ENCODE results near the gene DEPDC5.
A peak's percentile ranks its signal among the peaks of the same experiment; 100 is the strongest.

DEPDC5 gene

GRCh38 chr22:31850135-31850534 is 96.3 kb downstream of the DEPDC5 start:
- no peak for DNase-seq

GRCh38 chr22:31852691-31853421 is 99.0 kb downstream of the DEPDC5 start:
- peak in 27 of 58 donors; percentile 8 to 74 (median 39) for DNase-seq

GRCh38 chr22:31853736-31854495 is 100.1 kb downstream of the DEPDC5 start:
- DNase-seq: peak in 7 of 58 donors; percentile 9 to 40 (median 15)

GRCh38 chr22:31857247-31857646 is 103.4 kb downstream of the DEPDC5 start:
- peak in 34 of 58 donors; percentile 7 to 80 (median 31) for DNase-seq

GRCh38 chr22:31861226-31861840 is 107.5 kb downstream of the DEPDC5 start:
- DNase-seq: peak in 1 of 58 donors; percentile 8

- no peak for DNase-seq
Observed at GRCh38 chr22:31866918-31867317, 113.1 kb downstream of the DEPDC5 start.

- DNase-seq: no peak
Observed at GRCh38 chr22:31867386-31868153, 113.8 kb downstream of the DEPDC5 start.

GRCh38 chr22:31869739-31870138 is 115.9 kb downstream of the DEPDC5 start:
- no peak for DNase-seq

- DNase-seq: peak in 21 of 58 donors; percentile 9 to 67 (median 26)
Observed at GRCh38 chr22:31870890-31871289, 117.1 kb downstream of the DEPDC5 start.

GRCh38 chr22:31871480-31871879 is 117.7 kb downstream of the DEPDC5 start:
- DNase-seq: no peak

GRCh38 chr22:31872209-31872608 is 118.4 kb downstream of the DEPDC5 start:
- no peak for DNase-seq

- DNase-seq: no peak
Observed at GRCh38 chr22:31874821-31875220, 121.0 kb downstream of the DEPDC5 start.

GRCh38 chr22:31876156-31876920 is 122.5 kb downstream of the DEPDC5 start:
- DNase-seq: no peak

- DNase-seq: no peak
Observed at GRCh38 chr22:31879585-31879984, 125.8 kb downstream of the DEPDC5 start.

- no peak for DNase-seq
Observed at GRCh38 chr22:31881200-31881599, 127.4 kb downstream of the DEPDC5 start.

GRCh38 chr22:31881865-31882264 is 128.0 kb downstream of the DEPDC5 start:
- no peak for DNase-seq

GRCh38 chr22:31882971-31883370 is 129.2 kb downstream of the DEPDC5 start:
- no peak for DNase-seq

- DNase-seq: peak in 16 of 58 donors; percentile 9 to 58 (median 24)
Observed at GRCh38 chr22:31883989-31884388, 130.2 kb downstream of the DEPDC5 start.

- no peak for DNase-seq
Observed at GRCh38 chr22:31891366-31892079, 137.7 kb downstream of the DEPDC5 start.

- no peak for DNase-seq
Observed at GRCh38 chr22:31892080-31892433, 138.2 kb downstream of the DEPDC5 start.
